HG02763 (cell line): ENCODE data around the gene SPTSSB.

Source experiments
- ATAC-seq: cut with Tn5 transposase; IDR thresholded peaks from one replicate; pipeline ENCODE4 v1.9.1; 2021; ENCODE audit warnings: mild to moderate bottlenecking, moderate library complexity; ENCODE audit not compliant: unreplicated experiment

SPTSSB gene

DNA sequence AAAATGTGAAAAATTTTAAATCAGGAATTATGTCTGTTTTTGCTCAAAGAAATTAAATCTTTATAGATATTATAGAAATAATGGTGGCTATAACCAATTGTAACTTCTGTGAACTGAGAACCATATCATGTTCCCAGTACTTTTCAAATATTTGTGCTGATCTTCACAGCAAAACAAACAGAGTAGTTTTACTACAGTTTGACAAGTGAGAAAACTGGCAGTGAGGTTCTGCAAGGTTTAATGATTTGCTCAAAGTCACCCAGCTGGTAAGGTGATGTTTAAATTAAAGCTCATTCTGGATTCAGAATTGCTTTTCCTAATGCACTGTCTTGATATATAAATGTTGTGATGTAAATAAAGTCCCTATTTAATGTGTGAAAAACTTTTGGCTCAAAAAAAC, 22.0 kb upstream of the SPTSSB start:
- ATAC-seq = no peak

DNA sequence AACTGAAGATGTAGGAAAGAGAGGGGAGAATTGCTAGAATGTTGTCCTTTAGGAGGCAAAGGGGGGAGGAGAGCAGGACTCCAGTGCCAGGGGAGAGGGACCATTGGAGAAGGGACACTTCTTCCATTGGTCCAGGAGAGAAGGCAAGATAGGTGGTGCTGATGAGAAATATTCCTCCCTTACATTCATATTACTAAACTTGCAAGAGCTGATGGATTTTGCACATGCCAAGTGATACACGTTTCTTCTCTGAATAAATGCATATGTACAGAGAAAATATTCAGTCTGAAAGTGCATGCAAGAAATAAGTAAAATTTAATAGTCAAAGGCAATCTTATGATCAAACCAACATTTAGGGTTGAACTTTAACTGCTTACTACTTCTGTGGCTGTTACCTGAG, 21.5 kb upstream of the SPTSSB start:
- no peak for ATAC-seq

DNA sequence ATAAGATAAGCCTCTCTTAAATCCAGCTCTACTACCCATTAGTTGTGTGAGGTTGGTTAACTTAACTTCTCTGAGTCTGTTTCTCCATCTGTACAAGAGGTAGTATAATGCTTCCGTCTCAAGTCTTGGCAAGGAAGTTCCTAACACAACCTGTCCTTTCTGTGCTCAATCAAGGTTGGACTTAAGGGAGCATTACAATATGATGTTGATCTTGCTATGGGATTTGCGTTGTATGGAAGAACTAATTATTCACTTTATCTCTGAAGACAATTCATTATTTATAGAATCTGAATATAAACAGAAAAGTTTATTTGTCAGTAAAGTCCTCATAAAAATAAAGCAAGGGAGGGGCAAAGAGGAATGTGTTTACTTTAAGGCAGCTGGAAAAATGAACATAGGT, 18.9 kb upstream of the SPTSSB start:
- no peak for ATAC-seq

DNA sequence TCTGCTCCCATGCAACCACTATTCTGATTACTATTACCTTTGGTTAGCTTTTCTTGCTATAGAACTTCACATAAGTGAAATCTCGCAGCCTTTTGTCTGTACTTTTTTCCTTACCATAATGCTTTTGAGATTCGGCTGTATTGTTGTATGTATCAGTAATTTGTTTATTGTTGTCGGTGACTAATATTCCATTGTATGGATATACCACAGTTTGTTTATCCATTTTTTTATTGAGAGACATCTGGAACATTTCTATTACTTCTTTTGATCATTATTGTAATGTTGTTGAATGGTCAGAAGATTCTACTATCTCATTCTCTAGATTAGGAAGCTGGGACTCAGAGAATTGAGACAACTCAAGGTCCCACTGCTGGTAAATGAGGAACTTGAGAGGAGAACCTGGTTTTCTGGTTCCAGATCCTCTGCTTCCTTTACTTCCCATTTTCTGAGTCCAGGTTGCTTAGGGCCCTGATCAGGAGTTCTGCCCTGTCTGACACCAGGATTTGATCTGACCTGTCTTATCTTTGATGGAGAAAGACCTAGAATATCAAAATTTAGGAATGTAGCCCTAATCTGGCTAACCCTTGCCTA, 18.2 kb upstream of the SPTSSB start:
- ATAC-seq = no peak

DNA sequence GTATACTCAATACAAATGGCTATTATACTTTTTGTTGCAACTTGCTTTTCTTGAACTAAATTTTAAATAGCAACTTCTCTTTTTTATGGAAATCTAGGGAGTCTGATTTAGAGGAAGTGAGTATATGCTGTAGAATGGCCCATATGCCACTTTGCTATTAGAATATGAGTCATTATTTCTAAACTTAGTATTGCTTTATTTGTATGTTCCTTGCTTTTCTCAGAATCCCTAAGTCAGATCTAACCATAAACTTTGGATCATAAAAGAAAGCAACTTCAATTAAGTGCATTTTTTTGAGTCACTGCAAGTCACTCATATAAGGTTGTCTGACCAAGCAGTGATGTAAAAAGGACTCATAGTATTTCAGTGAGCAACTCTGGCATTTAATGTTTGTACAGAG, 17.5 kb upstream of the SPTSSB start:
- no peak for ATAC-seq

DNA sequence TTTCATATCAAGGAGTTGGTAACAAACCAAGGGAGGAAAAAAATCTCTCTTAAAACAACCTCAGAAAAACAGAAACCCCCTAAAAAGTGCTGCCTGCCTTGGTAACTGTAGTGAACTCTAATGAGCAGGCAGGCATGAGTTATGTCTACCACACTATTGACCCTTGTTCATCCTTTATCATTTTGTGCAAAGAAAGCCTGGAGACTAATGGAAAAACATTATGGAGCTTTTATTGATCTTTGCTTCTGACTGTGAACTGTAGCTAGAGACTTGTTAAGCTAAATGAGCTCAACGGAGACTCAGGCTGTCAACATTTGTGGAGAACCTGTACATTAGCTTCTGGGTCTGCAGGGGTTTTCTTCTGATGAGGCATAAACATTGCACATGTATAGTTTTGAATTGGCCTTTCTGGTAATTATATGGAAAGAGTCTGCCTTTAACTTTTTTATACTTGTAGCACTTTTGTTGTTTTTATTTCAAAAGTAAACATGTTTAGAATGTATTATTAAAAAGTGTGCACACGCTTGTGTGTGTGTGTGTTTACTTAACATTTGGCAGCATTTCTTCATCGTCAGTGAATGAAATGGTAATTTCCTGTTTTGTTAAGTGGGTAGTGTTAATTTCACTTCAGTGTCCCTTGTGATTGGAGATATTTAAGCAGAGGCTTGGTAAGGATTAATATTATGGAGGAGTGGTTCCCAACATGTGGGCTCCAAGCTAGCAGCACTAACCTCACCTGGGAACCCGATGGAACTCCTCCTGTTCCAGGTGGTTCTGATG, 15.9 kb upstream of the SPTSSB start:
- ATAC-seq = no peak

DNA sequence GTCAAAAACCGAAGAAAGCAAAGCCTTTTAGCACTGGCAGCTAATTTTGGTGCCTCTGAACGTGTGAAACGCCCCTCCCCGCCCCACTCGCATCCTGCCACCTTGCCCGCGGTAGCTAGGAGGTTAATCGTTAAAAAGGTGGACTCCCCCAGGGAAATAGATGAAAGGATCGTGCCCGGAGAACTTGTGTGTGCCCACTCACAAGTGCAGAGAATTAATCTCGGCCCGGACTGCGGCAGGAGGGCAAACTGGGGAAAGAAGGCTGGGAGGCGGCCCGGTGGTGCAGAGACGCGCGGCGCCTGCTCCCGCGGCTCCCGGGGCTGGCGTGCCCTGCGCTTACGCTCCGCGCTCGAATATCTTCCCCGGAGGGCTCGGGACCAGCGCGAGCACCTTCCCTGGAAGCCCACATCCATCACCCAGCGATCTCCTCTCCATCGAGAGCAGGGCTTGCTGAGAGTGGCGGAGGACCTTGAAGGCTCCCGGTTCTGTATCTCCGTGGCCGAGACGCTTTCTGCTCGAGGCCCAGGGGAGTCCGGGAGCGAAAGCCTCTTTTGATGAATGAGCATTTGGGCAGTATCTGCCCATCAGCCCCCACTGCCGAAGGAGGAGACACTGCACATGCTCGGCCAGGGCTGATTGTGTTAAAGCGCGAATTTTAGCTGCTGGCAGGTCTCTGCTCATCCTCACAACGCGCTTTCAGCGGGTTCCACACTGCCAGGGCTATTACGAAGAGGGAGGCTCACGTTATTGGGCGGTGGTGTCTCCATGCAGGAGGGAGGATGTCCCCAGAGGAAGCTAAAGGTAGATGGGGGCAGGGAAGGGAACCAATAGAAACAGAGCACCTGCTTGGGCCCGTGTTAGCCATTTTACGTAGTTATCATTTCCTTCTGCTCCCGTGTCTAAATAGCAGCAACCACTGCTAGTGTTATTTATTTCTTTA, 1.3 kb upstream of the SPTSSB start:
- ATAC-seq = peak; percentile 45

GRCh38 chr3:161369531-161369930, 1.8 kb downstream of the SPTSSB start:
- no peak for ATAC-seq

- no peak for ATAC-seq
Observed at GRCh38 chr3:161366094-161366493, 5.2 kb downstream of the SPTSSB start.

GRCh38 chr3:161358488-161358887, 12.8 kb downstream of the SPTSSB start:
- ATAC-seq = no peak

DNA sequence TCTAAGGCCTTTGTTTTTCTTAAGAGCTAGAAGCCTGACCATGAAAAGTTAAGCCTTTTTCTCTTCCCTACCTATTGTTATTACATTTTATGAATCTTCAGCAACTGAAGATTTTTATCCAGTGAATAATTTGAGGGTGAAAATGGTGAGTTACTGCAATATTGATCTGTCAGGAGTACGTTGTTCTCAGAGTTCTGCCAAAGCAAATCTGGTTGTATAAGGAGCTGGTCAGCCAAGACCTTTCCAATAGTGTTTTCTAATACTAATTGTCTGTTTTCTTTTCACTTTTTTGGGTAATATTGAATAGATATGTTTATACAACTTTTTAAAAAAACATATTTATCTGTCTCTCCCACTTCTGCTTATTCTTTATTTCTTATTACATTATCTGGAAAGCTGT, 15.0 kb downstream of the SPTSSB start:
- no peak for ATAC-seq

DNA sequence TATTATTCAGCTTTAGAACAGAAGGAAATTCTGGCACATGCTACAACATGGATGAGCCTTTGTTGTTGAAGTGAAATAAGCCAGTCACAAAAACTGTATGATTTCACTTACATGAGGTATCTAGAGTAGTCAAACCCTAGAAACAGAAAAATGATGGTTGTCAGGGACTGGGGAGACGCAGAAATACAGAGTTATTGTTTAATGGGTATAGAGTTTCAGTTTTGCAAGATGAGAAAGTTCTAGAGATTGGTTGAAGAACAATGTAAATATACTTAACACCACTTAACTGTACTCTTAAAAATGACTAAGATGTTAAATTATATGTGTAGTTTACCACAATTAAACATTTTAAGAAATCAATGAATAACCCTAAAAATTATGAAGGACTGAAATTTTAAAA, 15.8 kb downstream of the SPTSSB start:
- ATAC-seq = no peak

GRCh38 chr3:161354554-161354953, 16.8 kb downstream of the SPTSSB start:
- ATAC-seq = no peak

DNA sequence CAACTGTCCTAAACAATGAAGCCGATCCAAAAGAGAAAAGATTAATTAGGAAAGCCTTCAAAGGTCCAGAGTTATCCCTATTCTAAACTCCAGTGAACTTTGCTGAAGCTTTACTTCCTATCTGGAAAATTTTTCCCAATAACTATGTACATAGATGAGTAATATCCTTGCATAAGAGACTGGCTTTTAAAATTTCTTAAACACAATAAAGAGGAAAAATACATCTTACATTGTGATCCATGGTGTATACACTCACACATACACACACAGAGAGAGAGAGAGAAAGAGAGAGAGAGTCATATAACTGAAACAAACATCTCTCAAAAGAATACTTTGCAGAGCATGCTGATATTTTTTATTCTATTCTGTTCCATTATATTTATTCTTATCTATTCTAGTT, 20.0 kb downstream of the SPTSSB start:
- no peak for ATAC-seq

GRCh38 chr3:161350916-161351315, 20.4 kb downstream of the SPTSSB start:
- no peak for ATAC-seq

DNA sequence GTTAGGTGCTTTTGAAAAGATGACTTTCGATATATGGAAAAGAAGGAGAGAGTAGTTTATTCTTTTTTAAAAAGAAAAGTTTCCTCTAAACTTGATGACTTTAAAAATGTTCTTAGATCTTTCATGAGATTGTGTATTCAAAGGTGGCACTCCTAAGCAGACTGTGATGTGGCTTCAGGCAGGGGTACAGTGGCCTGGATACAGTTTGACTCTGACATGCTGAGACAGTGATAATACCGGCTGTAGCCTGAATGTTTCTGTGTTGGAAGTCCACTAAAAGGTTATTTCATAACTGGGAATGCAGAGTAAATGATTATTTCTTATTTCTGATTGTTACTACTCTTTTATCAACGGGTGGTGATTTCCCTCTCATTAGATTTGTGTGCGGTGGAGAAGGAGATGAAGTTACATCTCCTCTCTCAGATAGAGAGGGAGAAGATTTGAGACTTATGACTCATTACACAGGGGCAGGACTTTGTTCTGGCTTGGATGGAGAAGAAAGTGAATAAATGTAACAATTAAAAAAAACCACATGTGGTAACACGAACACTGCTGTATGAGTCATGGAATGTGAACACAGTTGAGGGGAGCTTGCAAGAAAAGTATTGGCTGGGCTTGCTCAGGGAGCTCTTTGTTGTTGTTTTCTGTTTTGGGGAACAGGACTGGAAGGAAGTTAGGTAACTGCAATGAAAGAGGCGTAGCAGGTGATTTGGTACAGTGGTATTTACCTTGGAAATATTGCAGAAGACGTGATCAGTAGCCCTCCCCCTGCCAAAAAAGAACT, 21.6 kb downstream of the SPTSSB start:
- ATAC-seq = no peak

DNA sequence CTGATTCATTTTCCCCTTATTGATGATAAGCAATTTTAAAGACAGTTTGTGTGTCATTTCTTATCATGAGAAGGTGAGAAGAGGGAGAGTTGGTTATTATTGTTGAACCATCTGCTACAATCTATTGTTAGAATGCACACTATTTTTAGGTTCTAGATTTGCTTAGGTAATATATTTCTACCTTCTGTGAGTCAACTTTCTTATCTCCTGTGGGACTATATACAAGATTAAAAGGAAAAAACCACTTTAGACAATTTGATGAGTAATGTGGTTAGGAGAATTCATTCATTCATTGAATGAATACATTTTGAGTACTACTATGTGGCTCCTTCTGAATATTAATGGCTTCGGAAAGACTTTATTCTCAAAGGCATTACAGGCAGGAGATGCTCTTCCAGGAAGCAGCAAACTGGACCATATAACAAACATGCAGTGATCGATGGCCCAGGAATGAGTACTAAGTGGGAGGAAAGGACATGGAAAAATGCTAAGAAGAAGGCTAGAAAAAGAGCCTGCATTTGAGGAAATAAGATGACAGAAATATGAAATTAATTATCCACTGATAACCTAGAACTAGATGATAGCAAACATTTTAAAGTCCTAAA, 22.4 kb downstream of the SPTSSB start:
- no peak for ATAC-seq

DNA sequence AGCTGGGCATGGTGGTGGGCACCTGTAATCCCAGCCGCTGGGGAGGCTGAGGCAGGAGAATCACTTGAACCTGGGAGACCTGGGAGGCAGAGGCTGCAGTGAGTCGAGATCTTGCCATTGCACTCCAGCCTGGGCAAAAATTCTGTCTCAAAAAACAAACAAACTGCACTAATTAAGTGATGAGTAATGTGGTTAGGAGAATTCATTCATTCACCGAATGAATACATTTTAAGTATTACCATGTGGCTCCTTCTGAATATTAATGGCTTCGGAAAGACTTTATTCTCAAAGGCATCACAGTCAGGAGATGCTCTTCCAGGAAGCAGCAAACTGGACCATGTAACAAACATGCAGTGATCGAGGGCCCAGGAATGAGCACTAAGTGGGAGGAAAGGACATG, 23.6 kb downstream of the SPTSSB start:
- no peak for ATAC-seq

GRCh38 chr3:161345023-161345422, 26.3 kb downstream of the SPTSSB start:
- ATAC-seq = no peak

GRCh38 chr3:161343986-161344385, 27.3 kb downstream of the SPTSSB start:
- no peak for ATAC-seq

DNA sequence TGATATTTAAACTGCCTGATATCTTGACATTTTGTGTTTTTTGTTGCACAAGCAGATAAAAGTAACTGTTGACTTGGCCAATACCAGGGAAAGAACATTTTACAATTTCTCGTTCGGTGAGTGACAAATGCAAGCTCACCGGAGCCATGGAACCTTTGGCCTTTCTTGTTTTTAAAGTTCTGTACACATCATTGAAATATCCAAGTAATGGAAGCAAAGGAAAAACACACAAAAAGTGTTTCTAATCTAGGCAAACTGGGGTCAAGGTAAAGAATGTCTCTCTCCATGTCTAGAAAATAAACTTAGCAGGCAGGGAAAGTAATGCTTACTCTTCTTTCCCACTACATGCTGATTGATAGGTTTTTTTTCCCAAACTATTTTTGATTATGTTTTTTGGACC, 27.8 kb downstream of the SPTSSB start:
- ATAC-seq = no peak
